IPS-11a (cell line): ENCODE results near the gene CNDP2.

ENCODE experiments used
- H3K4me3 ChIP-seq: one replicate; pipeline ENCODE4 v1.5.1; 2013; ENCODE audit warnings: low read depth, low read length, control low read depth

CNDP2 gene

DNA sequence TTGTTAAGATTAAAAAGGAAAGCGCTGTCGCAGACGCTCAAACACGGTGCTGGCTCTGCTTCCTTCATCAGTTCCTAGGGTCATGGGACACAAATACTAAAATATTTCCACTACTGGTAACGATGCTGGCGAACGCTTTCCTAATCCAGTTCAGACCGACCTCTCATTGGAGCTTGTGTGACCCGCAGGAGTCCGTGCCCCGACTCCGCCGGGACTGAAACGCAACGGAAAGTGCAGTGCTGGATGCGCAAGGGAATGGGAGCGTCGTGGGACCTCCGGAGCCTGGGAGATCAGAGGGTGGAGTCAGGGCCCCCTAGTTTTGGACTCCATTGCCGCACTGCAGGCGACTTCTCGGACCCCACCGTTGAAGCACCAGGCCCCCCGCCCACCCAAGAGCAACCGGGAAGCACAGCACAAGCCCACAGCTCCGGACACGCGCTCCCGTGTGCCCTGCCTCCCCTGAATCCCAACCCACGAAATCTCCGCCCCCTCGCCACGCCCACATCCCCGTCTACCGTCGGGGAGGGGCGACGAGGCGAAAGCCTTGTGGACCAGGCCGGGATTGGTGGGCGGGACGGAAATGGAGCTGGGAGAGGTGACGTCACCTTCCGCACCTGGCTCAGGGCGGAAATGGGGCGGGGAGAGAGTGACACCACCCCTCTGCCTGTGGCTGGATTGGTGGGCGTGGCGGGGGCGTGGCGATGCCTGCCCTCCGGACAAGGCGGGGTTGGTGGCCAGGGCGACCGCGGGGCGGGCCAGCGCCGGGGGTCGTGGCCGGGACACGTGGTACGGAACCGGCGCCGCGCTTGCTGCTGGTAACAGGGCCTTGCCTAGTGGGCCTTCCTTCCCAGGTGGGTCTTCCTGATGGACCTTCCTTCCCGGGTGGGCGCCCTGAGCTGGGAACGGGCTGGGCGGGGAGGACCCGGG is at the start of gene CNDP2:
Gene CNDP2 (plus strand): TSS at position 783 of the 927 bp plus-strand sequence. CDS start 3,611 bp downstream, outside the sequence.
- peak within 1 kb of the TSS; percentile 82 for H3K4me3 ChIP-seq

DNA sequence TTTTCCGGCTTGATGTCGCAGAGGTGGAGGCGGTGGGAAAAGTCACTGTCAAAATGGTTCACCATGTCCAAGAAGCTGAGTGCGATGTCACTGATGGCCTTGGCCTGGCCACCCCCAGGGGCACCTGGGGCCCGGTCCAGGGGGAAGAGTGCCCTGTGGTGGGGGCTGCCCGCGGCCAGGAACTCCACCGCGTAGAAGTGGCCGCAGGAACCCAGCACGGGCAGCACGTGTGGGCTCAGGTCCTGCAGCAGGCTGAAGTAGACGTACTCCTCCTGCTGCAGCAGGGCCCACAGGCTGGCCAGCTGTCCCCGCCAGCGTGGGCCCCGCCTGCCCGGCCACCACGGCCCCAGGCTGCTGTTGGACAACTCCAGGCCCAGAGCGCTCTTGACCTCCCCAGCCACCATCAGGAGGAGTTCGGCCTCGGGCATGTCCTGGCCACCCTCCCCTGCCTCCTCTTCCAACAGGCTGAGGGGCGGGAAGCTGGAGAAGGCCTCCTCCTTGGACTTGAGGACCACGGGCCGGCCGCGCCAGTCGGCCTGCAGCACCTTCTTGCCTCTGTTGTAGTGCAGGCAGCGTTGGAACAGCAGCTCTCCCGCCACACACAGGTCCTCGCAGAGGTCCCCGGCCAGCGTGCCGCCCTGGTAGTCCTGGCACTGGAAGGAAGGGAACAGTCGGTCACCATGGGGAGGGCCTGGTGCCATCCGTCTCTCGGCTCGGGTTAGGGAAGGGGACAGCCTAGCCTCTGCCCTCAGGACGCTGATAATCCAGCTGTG is 49.3 kb upstream of the CNDP2 start:
- H3K4me3 ChIP-seq: no peak overlapping the region

DNA sequence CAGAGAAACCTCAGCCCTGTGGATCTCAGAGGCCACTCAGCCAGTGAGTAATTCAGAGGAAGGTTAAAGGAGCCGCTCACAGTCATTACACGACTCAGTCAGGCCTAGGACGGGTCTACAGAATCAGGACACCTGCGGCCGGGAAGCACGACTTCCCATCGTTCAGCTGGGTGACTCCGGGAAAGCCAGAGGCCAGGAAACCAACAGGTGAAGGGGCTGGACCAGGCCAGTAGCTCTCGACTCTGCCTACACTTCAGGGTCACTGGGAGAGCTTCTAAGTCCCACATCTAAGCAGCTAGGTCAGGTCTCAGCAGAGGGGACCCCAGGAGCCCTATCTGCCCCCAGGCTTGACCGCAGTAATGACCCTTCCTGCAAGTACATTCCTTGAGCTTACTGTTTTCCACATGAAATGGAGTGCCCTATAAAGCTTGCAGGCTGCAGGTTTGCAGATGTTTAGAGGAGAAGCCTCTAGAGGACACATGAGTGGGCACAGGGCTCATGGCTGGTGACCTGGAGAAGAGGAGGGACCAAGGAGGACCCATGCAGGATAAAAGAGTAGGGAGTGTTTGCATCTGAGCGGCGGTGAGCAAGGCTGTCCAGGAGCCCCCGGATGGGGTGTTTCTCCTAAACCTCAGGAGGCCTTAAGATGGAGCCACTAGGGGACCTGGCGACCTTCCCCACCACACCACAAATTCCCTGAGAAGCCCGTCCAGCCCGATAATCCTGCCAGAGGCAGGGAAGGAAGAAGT is 48.6 kb upstream of the CNDP2 start:
- no peak overlapping the region for H3K4me3 ChIP-seq

DNA sequence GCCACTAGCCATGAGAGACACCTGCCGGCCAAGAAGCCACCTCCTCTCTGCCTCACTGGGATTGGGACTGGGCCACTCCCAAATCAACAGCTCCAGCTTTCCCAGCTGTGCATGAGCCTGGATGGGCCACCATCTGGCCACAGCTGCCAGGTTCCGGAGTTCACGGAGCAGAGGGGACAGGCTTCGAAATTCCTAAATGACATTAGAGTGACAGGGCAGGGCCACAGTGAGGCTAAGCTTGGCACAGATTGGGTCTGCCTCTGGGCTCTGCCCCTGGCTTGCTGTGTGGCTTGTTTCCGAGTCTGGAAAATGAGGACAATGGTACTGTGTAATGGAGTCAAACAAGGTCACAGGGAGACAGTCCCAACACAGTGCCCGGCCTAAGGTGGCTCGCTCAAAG is 45.5 kb upstream of the CNDP2 start:
- H3K4me3 ChIP-seq: no peak overlapping the region

DNA sequence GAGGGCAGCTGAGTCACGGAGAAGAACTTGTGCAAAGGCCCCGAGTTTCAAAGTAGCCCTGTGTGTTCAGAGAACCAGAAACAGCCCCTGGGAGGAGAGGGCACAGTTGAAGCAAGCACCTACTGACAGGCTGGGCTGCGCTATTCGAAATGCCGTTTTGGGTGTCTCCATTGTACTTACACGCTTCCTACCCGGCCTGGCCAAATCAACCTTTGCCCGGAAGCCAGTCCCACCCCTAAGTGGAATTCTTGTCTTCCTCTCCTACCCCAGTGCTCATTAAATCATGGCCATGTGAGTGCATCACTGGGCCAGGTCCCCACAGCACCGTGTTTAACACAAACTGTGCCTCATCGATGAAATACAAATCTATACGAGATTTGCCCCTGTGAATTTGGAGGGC is 45.0 kb upstream of the CNDP2 start:
- no peak overlapping the region for H3K4me3 ChIP-seq

DNA sequence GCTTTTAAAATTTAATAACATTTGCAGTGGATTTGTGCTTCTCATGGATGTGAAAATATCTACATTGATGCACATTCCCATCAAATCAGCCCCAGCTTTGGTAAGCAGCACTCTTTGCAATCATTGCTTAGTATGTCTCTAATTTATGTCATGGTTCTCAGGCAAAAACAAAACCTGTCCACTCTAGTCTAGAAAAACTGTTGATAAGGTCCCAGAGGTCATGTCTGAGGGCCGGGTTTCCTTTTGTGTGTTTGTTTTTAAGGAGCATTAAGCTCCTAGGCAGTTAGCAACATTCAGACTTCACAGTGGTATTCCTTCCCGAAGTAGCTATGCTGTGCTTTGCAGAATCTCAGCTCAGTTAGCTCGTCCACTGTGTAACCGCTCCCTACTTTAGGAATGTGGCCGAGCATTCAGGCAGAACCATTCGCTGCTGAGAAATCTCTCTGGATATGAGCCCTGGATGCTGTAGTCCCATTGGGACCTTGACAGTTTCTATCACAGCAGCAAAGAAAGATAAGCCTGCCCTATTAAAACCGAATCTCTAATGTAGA is 43.1 kb upstream of the CNDP2 start:
- no peak overlapping the region for H3K4me3 ChIP-seq

DNA sequence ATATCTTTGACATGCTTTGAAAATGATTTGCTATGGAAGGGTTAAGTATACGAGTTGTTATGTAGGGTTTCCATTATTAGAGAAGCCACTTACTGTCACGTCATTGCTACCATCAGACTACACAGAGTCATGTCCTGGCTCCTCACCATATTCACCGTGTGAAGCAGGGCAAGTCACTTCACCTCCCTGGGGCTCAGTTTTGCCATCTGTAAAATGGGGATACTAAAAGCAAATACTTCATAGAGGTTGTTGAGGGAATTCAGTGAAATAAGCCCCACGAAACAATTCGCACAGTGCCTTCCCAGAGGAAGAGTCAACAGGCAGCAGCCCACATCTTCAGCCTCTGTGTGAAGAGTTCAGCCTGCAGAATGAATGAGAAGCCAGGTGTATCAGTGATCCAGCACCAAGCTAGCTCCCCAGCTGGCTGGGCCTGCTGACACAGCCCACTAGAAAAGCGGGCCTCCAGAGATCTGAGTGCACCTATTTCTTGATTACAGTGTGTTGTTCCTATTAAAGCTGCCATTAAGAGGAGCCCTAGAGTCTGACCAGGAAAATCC is 42.4 kb upstream of the CNDP2 start:
- no peak overlapping the region for H3K4me3 ChIP-seq

DNA sequence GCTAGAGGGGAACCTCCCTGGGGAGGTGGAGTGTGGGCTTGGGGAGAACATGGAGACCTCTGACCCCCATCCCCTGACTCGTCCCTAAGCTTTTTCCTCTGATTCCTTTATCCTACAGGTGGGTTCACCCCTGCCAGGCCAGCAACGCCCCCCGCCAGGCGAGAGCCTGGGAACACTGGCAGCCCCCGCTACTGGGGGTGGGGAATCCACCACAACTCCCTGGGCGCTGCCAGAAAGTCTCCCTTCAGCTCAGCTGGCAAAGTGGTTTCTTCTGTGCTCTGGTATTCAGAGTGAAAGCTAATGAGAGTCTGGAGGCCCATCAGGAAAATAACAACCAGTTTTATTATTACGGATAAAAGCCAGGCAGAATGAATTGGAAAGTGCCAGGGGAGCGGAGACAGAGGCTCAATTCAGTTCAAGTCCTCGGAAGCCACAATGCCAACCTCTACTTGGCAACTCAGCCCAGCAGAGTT is 41.8 kb upstream of the CNDP2 start:
- H3K4me3 ChIP-seq: no peak overlapping the region

DNA sequence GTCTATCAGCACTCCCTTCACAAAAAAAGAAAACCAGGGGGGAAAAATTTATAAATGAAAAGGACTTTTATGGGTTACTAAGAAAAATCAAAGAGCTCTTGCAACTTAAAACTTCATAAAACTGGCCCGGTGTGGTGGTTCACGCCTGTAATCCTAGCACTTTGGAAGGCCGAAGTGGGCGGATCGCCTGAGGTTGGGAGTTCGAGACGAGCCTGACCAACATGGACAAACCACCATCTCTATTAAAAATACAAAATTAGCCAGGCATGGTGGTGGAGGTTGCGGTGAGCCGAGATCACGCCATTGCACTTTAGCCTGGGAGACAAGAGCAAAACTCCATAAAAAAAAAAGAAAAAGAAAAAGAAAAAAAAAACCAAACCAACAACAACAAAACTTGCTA is 40.8 kb upstream of the CNDP2 start:
- H3K4me3 ChIP-seq: no peak overlapping the region

DNA sequence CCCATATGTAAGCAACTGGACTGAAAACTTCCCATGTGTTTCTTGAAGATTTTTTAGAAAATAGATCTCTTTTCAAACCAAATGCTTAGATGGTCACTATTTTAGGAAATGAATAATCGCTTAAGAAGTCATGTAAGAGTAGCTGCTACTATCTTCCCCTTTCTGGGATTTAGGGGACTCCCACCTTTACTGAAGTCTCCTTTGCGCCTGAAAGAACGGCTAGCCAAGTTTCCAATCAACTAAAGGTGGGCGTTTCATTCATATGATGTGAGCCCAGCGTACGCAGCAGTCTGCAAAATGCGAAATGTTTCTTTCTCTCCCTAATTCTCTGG is 40.2 kb upstream of the CNDP2 start:
- peak overlapping the region; percentile 37 for H3K4me3 ChIP-seq

DNA sequence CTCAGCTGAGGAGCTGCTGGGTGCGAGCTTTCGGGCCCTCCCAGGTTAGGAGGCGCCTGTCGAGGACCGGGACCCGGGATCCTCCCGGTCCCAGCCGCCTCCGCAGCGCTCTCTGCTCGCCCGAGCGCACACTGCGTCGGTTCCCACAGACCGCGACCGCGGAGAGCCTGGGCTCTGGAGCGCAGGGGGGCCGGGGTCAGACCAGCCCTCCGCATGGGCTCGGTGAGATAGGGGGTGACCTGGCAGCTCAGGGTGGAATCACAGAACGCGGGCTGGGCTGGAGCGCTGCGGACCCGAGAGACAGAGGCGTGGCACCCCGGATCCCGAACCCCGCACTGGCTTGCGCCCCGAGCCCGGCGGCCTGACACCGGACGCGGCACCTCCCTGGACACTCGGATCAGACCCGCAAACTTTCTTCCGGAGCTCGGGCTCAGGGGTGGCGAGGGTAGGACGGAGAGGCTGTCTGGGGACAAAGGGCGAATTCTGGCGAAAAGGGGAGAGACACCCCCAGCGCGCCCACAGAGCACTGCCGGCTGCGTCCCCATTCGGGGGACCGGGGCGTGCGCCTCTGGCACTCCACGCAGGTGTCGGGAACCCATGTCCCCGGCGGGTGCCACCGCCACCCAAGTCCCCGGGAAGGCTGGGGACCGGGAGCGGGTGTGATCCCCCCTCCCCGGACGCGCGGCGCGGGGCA is 39.7 kb upstream of the CNDP2 start:
- peak overlapping the region; percentile 37 for H3K4me3 ChIP-seq

DNA sequence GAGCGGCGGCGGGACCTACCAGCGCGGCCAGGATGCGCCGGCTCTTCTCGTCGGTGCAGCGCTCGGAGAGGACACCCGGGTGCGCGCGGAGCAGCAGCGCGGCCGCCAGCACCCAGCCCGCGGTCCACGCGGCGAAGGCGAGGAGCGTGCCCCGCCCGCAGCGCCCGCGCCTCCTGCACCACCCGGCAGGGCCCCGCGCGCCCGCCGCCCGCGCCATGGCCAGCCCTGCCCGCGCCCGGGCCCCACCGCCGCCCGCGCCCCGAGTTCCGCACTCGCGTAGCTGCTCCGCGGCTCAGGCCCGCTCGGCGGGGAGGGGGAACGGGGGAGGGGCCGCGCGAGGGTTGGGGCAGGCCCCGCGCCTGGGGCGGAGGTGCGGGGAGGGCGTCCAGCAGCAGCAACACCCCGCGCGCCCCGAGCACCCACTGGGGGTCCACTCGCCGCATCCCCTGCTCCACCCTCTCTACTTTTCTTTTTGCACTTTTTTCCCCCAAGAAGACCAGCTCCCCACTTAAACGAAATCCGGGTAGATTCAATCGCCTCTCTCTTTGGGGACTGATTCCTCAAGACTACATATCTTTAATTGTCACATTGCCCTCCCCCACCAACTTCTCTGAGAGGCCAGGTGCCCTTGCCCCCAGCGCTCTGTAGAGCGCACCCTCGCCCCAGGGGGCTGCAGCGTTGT is 39.0 kb upstream of the CNDP2 start, which contains the start of gene DIPK1C:
Gene DIPK1C (minus strand): TSS at position 266 of the 682 bp plus-strand sequence. CDS start 49 bp downstream, at position 217.
- H3K4me3 ChIP-seq: peak within 1 kb of the TSS; percentile 37

DNA sequence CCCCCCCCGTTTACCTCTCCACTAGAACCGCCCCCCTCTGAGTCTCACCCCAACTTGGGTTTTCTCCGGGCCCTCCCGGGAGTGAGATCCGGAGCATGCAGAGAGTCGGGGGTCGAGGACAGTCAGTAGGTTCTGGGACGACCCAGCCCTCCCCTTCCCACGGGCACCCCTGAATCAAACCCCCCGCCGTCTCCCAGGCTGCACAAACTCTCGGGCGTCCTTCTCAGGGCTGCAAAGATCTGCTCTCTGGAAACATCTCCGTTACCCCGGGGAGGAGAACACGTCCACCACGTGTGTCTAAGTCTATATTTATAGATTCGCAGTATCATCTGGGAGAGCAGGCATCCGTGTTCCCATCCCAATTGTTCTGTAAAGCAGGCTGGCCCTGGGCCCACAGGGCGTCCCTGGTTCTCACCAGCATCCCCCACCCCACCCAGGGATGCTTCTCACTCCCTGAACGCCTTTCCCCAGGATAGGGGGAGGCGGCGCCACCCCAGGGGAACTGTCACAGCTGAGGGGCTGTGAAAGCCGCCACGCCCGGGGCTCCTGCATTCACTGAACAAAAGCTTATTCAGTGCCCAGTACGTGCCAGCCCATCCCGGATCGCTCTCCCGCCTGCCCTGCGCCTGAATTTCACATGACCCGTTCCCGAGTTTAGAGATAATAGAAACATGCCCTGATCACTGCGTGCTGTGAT is 38.3 kb upstream of the CNDP2 start:
- no peak overlapping the region for H3K4me3 ChIP-seq

DNA sequence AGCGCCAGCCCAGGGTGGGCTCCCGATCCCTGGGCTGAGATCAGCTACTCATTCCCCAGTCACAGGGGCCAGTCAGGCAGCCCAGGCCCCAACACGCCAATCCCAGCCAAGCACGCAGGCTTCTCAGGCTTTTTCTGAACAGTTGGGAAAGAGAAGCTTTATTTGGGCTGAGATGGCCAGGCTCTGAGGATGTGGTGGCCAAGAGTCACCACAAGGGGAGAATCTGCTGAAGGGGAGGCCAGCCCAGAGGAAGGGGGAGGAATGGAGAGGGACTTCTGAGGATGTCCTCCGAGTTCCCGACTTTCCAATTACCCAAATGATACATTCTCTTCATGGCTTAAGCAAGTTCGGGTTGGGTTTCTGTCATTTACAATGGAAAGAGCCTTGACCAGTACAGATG is 36.3 kb upstream of the CNDP2 start:
- H3K4me3 ChIP-seq: no peak overlapping the region

DNA sequence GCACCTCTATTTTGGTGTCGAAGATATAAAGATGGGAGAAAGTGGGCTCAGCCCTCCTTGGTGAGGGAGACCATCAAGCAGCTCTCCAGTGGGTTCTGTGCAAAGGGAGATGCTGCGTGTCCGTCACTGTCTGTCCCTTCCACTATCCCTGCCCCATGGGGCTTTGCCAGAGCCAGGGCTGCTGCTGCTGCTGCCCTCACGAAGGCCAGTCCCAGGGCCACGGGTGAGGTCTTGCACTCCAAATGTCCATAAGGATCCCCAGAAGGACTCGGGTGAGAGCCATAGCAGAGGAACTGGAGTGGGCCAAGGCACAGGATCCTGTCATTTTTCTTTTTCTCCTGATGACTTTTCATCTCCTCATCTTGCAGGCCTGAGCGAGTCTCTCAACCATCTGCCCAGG is 35.3 kb upstream of the CNDP2 start:
- H3K4me3 ChIP-seq: no peak overlapping the region

DNA sequence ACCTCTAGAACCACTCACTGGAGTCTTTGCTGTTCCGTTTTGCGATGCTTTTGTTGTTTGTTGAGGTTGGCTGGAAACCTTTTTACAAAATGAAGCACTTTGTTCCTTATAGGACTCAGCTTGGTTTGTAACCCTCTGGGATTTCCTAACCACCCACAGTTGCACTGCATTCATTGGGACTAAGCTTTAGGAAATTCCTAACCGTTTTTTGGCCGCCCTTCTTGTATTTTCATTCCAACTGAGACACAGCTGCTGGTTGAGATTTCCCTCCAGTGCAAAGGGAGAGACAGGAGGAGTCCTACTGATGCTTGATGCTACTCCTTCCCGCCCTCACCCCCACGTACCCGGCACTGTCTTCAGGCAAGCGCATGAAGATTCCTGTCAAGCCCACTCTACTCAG is 32.9 kb upstream of the CNDP2 start:
- H3K4me3 ChIP-seq: no peak overlapping the region

DNA sequence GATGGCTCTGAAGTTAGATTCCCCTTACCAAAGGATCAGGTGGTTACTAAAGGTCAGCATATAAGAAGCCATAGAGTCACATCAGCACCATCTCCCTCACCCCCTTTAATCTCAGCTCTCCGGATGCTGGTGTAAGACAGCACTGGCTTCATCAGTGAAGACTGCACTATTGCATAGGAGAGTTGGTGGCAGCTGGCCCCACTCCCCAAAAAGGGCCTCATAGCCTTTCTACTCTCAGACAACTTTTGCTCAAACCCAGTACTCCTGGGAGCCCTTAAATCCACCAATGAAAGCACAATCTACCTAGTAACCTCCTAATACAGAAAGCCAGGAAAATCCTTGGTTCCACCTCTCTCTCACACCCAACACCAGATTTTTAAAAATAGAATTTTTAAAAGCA is 32.2 kb upstream of the CNDP2 start:
- no peak overlapping the region for H3K4me3 ChIP-seq

DNA sequence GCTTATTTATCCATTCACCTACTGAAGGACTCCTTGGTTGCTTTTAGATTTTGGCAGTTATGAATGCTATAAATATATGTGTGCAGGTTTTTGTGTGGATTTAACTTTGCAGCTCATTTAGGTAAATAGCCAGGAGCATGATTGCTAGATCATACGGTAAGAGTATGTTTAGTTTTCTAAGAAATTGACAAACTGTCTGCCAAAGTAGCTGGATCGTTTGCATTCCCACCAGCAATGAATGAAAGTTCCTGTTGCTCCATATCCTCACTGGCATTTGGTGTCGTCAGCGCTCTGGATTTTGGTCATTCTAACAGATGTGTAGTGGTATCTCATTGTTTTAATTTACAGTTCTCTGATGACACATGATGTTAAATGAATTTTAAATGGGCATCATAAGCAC is 30.4 kb upstream of the CNDP2 start:
- no peak overlapping the region for H3K4me3 ChIP-seq

DNA sequence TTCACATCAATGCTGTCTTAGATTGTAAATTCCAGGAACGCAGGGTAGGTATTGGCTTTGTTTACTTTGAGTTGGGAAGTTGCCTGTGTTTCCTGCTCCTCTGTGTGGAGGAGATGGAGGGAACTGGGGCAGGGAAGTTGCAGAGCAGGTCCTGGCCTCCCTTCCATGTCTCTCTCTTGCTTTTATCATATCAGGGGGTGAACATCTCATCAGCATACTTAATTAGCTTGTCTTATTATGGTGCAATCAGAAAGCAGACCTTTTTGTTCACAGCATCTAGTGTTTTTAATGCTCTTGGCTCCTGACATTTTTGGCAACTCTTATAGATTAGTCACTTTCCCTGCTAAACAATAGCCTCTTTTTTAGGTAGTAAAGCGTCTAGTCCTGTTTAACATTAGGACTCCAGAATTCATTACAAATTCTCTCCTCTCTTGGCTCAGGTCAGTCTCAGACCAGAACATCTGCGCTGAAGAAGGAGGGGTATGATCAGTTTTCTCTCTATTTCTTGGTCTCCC is 27.6 kb upstream of the CNDP2 start:
- H3K4me3 ChIP-seq: no peak overlapping the region
